ENCODE results near the gene PI4KB. TPM values are rescaled to one million over a fixed set of nuclear protein-coding genes. Genes with fewer than 3 reads are reported as not detected.

PI4KB gene
- total and polyA plus RNA-seq, 2 of the 13 experiments (the other 11 are each of a cell fraction or from before 2014, with no cell fraction given): 19.5 to 29.3 TPM

- 0 out of 2 replicates have a peak, but pooled peaks have one; percentile 14 for TF ChIP-seq THAP7 (CRISPR knock-in tag; IDR thresholded peaks at IDR 0.05)
- peak; percentile 39; the same call in 1 of the 2 replicates for TF ChIP-seq FOXP4 (CRISPR knock-in tag; IDR thresholded peaks at IDR 0.05)
- TF ChIP-seq ZFAT (CRISPR knock-in tag; conservative IDR thresholded peaks at IDR 0.05): no peak
- TF ChIP-seq FOXA3 (CRISPR knock-in tag; IDR thresholded peaks at IDR 0.05): no peak
- peak; percentile 61 for TF ChIP-seq THAP11 (CRISPR knock-in tag; IDR thresholded peaks at IDR 0.05)
- TF ChIP-seq HNRNPH1 (optimal IDR thresholded peaks at IDR 0.05; ENCODE audit: low read depth, low read length): no peak
- TF ChIP-seq AFF4 (CRISPR knock-in tag; IDR thresholded peaks at IDR 0.05): 0 out of 2 replicates have a peak, but pooled peaks have one; percentile 1
- TF ChIP-seq TEF (CRISPR knock-in tag; IDR thresholded peaks at IDR 0.05): no peak
- 0 out of 2 replicates have a peak, but pooled peaks have one; percentile 5 for TF ChIP-seq SRY (CRISPR knock-in tag; IDR thresholded peaks at IDR 0.05)
- TF ChIP-seq CEBPG (CRISPR knock-in tag; IDR thresholded peaks at IDR 0.05): no peak
- TF ChIP-seq MED1 (CRISPR knock-in tag; IDR thresholded peaks at IDR 0.05): peak; percentile 7; the same call in 1 of the 2 replicates
- TF ChIP-seq SAP130 (CRISPR knock-in tag; IDR thresholded peaks at IDR 0.05; ENCODE audit: low read depth): peak; percentile 51
- no peak for TF ChIP-seq ZFP36 (IDR thresholded peaks at IDR 0.05; ENCODE audit: borderline replicate concordance, low read depth, low read length, partially characterized antibody)
- no peak for TF ChIP-seq ZFP62 (CRISPR knock-in tag; IDR thresholded peaks at IDR 0.05)
- no peak; the same call in 1 of the 2 replicates for TF ChIP-seq ZNF670 (CRISPR knock-in tag; IDR thresholded peaks at IDR 0.05; ENCODE audit: borderline replicate concordance)
- 0 out of 2 replicates have a peak, but pooled peaks have one; percentile 6 for TF ChIP-seq TOPORS (CRISPR knock-in tag; IDR thresholded peaks at IDR 0.05)
- TF ChIP-seq RCOR2 (CRISPR knock-in tag; IDR thresholded peaks at IDR 0.05): no peak
- no peak for TF ChIP-seq ZNF619 (CRISPR knock-in tag; IDR thresholded peaks at IDR 0.05)
- no peak for TF ChIP-seq CHD4 (IDR thresholded peaks at IDR 0.05; ENCODE audit: borderline replicate concordance, low read length)
- TF ChIP-seq RFXANK (CRISPR knock-in tag; IDR thresholded peaks at IDR 0.05): no peak
- no peak for TF ChIP-seq ZNF75D (CRISPR knock-in tag; IDR thresholded peaks at IDR 0.05; ENCODE audit: borderline replicate concordance)
- no peak for TF ChIP-seq ZNF782 (CRISPR knock-in tag; IDR thresholded peaks at IDR 0.05; ENCODE audit: borderline replicate concordance)
- TF ChIP-seq TBL1XR1 (IDR thresholded peaks at IDR 0.05; ENCODE audit: borderline replicate concordance, low read length, partially characterized antibody): no peak
- no peak for TF ChIP-seq EEA1 (CRISPR knock-in tag; IDR thresholded peaks at IDR 0.05; ENCODE audit: borderline replicate concordance)
Observed at GRCh38 chr1:151281969-151282882, 45.0 kb downstream of the PI4KB start, which contains the start of gene ZNF687 (continued).

All from HepG2 (cell line).